Immature natural killer cell (primary cell): ENCODE measurements around the gene RASL10B. TPM values are rescaled to one million over a fixed set of nuclear protein-coding genes. Genes with fewer than 3 reads are reported as not detected.

Experiments
- DNase-seq, 3 donors: peaks; one replicate each; pipeline ENCODE4 v3.0.0; 2022; ENCODE audit warnings: mixed read lengths in 1 of 3
- H3K27ac Mint-ChIP-seq, 6 donors: one replicate each; pipeline ENCODE4 v1.8.0; 2020; ENCODE audit warnings: mixed read lengths in 6 of 6, mild to moderate bottlenecking in 5 of 6, inconsistent platforms in 4 of 6, moderate library complexity in 3 of 6
- H3K27me3 Mint-ChIP-seq, 3 donors: one replicate each; pipeline ENCODE4 v1.8.0; 2020 to 2021; ENCODE audit warnings: low read depth in 3 of 3, mild to moderate bottlenecking in 3 of 3, mixed read lengths in 3 of 3, moderate library complexity in 3 of 3, inconsistent platforms in 1 of 3
- H3K36me3 Mint-ChIP-seq, 3 donors: one replicate each; pipeline ENCODE4 v1.8.0; 2020; ENCODE audit warnings: mixed read lengths in 3 of 3, inconsistent platforms in 2 of 3, mild to moderate bottlenecking in 2 of 3
- H3K4me1 Mint-ChIP-seq, 2 donors: one replicate each; pipeline ENCODE4 v1.8.0; 2020; ENCODE audit warnings: inconsistent platforms in 2 of 2, mild to moderate bottlenecking in 2 of 2, mixed read lengths in 2 of 2, moderate library complexity in 1 of 2
- H3K4me3 Mint-ChIP-seq, 5 donors: one replicate each; pipeline ENCODE4 v1.8.0; 2020; ENCODE audit warnings: mild to moderate bottlenecking in 5 of 5, mixed read lengths in 5 of 5, inconsistent platforms in 3 of 5, moderate library complexity in 3 of 5
- H3K9me3 Mint-ChIP-seq, 6 donors: one replicate each; pipeline ENCODE4 v1.8.0; 2020; ENCODE audit warnings: mild to moderate bottlenecking in 6 of 6, mixed read lengths in 6 of 6, inconsistent platforms in 4 of 6, moderate library complexity in 3 of 6
- polyA plus RNA-seq, 3 donors: library from polyadenylated mRNA; unstranded; fragments of 300-500 nt; fragmentation: Illumina TruSeq; gene quantifications; one replicate each; pipeline ENCODE4 v1.2.3, GENCODE V29; 2021

RASL10B gene
- polyA plus RNA-seq, 3 donors from 2014 or later = not detected

DNA sequence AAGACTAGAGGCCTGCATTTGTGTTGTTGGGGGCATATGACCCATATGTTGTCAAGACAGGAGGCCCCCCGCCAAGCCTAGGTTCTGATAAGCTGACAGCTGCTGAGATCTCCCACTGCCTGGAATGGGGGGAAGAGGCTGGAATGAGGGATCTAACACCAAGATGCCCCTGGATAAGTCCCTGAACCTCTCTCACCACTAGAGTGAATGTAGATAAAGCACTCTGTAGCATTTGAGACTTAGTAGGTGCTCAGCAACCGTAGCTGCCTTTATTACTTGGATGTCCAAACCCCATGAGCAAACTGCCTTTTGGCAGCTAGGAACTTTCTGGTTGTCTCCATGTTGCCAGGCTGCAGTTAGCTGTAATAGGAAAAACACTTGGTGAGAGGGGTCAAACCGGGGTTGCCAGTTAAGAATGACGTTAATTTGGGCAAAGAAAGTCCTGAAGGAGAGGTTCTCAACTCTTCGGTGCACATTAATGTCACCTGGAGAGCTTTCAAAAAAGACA is 4.4 kb upstream of the RASL10B start:
- no peaks in the 10 kb centered on the region for H3K9me3 Mint-ChIP-seq
- no peak overlapping the region for H3K4me3 Mint-ChIP-seq
- H3K4me1 Mint-ChIP-seq = peaks cover 11 to 12% of the 10 kb centered on the region in 2 donors
- peaks cover 1 to 3% (median 2%) of the 10 kb centered on the region in 3 donors for H3K27me3 Mint-ChIP-seq
- H3K36me3 Mint-ChIP-seq = peaks cover 32 to 57% (median 45%) of the 10 kb centered on the region in 3 donors
- H3K27ac Mint-ChIP-seq = no peak overlapping the region
- DNase-seq = no peak

DNA sequence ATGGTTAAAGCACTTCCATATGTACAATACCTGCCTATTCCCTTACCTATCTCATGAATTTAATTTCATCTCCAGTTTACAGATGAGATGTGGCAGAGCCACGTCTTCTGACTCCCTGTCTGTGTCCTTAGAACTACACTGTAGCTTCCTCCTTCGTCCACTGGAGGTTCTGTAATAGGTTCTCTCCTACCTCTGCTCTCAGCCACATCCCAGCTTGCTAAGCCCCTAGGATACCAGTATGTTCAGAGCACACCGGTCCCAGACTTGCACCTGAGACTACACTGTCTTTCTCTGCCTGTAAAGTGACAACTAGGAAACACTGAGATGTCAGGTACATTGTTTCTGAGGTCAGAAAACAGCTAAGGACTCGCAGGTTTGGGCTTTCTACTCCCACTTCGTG is 3.8 kb upstream of the RASL10B start:
- H3K9me3 Mint-ChIP-seq = no peaks in the 10 kb centered on the region
- H3K4me3 Mint-ChIP-seq = no peak overlapping the region
- peaks cover 32 to 57% (median 45%) of the 10 kb centered on the region in 3 donors for H3K36me3 Mint-ChIP-seq
- peaks cover 12 to 14% of the 10 kb centered on the region in 2 donors for H3K4me1 Mint-ChIP-seq
- DNase-seq = no peak
- H3K27me3 Mint-ChIP-seq = peaks cover 1 to 3% (median 2%) of the 10 kb centered on the region in 3 donors
- no peak overlapping the region for H3K27ac Mint-ChIP-seq

DNA sequence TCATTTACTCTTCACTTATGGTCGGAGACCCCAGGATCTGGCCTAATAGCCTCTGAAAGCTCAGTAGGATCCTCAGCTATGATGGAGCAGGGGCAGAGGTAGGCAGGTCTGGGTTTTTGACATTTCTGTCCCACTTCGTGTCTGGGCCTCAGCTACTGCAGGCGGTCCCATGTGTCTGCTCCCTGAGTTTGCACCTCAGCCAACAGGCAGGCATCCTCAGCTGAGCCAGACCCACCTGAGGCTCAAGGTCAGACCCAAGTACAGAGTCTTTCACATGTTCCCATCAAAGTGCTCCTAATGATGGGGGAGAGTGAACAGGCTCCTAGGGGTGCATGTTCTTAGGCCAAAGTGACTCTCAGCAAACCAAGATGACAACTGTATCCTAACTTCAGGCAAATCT is 2.9 kb upstream of the RASL10B start:
- Mint-ChIP-seq H3K27ac (no peak overlapping the region), H3K4me3 (no peak overlapping the region), H3K36me3 (peaks cover 29 to 50% (median 43%) of the 10 kb centered on the region in 3 donors), H3K27me3 (peaks cover 1 to 3% (median 2%) of the 10 kb centered on the region in 3 donors), H3K4me1 (peaks cover 12 to 16% of the 10 kb centered on the region in 2 donors), H3K9me3 (no peaks in the 10 kb centered on the region)
- DNase-seq = no peak

DNA sequence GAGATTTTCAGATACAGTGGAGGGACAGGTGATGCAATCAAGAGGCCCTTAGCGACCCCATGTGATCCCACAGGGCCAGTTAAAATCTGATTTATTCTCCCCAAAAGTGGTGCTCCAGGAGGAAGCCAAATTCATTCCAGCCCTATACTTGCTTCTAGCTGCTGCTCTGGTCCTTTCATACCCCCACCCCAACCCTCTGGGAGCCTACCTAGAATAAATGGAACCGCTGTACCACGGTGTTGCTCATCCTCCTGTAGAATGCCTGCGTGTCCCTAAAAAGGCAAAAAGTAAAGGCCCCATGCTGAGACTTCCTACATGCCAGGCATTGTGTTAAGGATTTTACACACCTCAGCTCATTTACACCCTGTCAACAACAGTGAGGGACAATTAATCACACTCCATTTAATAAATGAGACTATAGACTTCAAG is 2.0 kb upstream of the RASL10B start:
- H3K36me3 Mint-ChIP-seq = peaks cover 24 to 41% (median 35%) of the 10 kb centered on the region in 3 donors
- peak overlapping the region in 4 of 5 donors; percentile 9 to 63 (median 52) for H3K4me3 Mint-ChIP-seq
- no peak for DNase-seq
- no peak overlapping the region for H3K27ac Mint-ChIP-seq
- no peaks in the 10 kb centered on the region for H3K9me3 Mint-ChIP-seq
- H3K4me1 Mint-ChIP-seq = peaks cover 12 to 16% of the 10 kb centered on the region in 2 donors
- H3K27me3 Mint-ChIP-seq = peaks cover 1 to 3% (median 2%) of the 10 kb centered on the region in 3 donors

DNA sequence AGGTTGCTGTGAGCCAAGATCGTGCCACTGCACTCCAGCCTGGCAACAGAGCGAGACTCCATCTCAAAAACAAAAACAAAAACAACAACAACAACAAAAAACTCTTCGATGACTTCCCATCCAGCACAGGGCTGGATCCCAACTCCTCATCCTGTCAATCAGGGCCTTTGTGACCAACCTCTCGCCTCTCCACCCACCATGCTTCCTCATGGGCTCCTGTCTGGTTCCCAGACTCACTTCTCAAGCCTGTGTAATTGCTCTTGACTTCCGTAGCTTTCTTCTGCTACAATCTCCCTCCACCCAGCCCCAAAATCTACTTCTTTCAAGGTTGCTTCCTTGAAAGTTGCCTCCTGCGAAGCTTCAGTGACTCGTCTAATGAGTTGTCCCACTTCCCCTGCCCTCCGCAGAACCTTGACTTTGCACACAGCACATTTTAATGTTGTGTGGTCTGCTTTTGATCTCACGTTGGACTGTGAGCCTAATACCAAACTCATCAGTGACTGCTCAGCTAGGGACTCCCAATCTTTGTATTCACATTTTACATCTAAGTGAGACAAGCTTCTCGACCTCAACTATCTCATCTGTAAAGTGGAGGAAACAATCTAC is 936 bp upstream of the RASL10B start:
- peak overlapping the region; percentile 76 to 85 (median 81) for H3K4me3 Mint-ChIP-seq
- peaks cover 13 to 31% (median 24%) of the 10 kb centered on the region in 3 donors for H3K36me3 Mint-ChIP-seq

DNA sequence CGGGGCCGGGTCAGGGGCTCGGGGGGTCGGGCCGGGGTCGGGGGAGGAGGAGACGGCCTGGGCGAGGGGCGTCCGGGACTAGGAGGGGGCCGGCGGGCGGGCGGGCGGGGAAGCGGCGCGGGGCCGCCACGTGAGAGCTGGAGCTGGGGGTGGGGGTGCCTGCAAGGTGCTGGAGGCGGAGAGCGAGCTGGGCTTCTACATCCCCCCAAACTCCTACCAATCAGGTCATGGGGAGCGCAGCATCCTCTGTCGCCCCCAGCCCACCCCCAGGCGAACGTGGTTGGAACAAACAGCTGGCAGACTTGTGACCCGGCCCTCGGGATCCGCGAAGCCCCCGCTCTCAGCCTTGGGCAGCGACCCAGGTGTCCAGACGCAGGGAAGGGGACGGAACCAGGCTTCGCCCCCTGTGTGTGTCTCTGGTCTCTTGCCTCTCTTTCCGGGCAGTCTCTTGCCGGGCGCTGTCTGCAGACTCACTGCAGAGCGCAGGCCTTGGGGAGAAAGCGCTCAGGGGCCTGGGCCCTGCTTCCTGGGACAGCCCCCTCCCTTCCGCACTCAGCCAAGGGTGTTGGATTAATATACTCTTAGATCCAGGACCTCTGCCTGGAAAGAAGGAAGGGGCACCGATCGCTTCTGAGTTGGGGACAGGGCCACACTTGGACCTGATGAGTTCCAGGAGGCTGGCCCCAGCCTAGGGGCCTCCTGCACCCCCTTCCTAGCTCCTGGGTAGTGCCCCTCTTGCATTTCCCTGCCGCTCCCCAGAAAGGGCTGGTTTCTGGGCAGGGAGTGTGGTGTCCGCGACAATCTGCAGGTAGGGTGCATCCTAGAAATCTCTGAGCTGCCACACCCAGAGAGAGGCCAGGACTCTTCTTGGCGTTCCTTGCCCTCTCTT is 722 bp downstream of the RASL10B start:
- no peak for DNase-seq
- H3K36me3 Mint-ChIP-seq = peaks cover 9 to 25% (median 20%) of the 10 kb centered on the region in 3 donors
- no peaks in the 10 kb centered on the region for H3K9me3 Mint-ChIP-seq
- H3K27ac Mint-ChIP-seq = peak overlapping the region in 2 of 6 donors; percentile 12 to 50
- peak overlapping the region; percentile 63 to 80 (median 72) for H3K4me3 Mint-ChIP-seq
- H3K27me3 Mint-ChIP-seq = peaks cover 0 to 3% (median 2%) of the 10 kb centered on the region in 3 donors
- H3K4me1 Mint-ChIP-seq = peaks cover 12 to 16% of the 10 kb centered on the region in 2 donors

More for the DNA sequence above, 936 bp upstream of the RASL10B start:
- Mint-ChIP-seq H3K27me3 (peaks cover 1 to 3% (median 2%) of the 10 kb centered on the region in 3 donors), H3K9me3 (no peaks in the 10 kb centered on the region), H3K27ac (no peak overlapping the region), H3K4me1 (peaks cover 12 to 16% of the 10 kb centered on the region in 2 donors)
- no peak for DNase-seq

DNA sequence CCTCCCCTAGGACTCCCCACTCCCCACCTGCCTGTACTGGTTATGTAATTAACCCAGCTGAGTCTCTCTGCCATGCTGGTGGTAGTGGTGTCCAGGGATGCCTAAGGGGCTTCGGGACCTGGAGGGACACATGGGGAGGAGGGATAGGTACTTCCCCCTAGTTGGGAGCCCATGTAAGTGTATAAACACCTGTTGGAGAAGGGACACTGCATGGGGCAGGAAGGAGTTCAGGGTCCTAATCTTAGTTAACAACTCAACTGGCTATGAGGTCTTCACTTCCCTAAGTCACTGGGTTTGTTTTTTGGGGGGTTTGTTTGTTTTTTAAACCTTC is 1.3 kb downstream of the RASL10B start:
- Mint-ChIP-seq H3K36me3 (peaks cover 5 to 19% (median 13%) of the 10 kb centered on the region in 3 donors), H3K27ac (peak overlapping the region in 2 of 6 donors; percentile 7 to 26), H3K27me3 (peaks cover 2 to 3% (median 2%) of the 10 kb centered on the region in 3 donors), H3K4me3 (peak overlapping the region; percentile 27 to 80 (median 72)), H3K4me1 (peaks cover 12 to 16% of the 10 kb centered on the region in 2 donors), H3K9me3 (no peaks in the 10 kb centered on the region)
- DNase-seq = no peak

DNA sequence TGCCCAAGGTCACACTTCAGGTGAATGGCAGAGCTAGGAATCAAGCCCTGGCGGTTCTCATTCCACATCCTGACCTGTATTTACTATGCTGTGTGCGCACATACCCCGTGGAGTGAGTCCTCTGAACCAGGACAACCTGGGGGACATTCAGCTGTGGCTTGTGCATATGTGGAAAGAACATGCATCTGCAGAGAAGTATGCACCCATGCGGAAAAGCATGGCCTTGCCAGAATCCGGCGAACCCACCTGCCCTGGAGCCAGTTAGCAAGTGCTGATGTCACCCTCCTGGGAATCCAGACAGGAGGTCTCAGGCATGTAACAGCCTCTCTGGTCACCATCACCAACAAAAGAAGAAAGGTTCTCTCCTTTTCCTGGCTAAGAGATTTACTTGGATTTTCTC is 1.9 kb downstream of the RASL10B start:
- Mint-ChIP-seq H3K27me3 (peaks cover 2 to 3% (median 2%) of the 10 kb centered on the region in 3 donors), H3K36me3 (peaks cover 0 to 18% (median 9%) of the 10 kb centered on the region in 3 donors), H3K9me3 (no peaks in the 10 kb centered on the region), H3K27ac (peak overlapping the region in 1 of 6 donors; percentile 26), H3K4me3 (peak overlapping the region in 3 of 5 donors; percentile 27 to 76 (median 72)), H3K4me1 (peaks cover 12 to 16% of the 10 kb centered on the region in 2 donors)
- no peak for DNase-seq

DNA sequence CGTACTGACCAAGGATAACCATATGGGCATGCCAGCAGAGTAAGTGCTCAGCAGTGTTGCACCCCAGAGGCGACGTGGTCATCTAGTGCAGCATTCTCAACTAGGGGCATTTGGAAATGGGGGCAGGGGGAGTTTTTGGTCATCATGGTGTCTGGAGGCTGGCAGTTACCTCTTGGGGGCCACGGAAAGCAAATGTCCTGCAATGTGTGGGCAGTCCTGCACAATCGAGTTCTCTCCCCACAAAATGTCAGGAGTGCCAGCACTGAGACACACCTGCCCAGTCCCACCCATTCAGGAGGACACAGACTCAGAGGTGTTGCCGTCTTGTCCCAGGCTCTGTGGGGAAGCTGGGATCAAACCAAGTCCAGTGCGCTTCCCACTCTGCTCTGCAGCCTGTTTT is 3.0 kb downstream of the RASL10B start:
- peaks cover 0 to 4% (median 2%) of the 10 kb centered on the region in 3 donors for H3K27me3 Mint-ChIP-seq
- no peak for DNase-seq
- H3K4me1 Mint-ChIP-seq = peaks cover 12 to 16% of the 10 kb centered on the region in 2 donors
- no peak overlapping the region for H3K4me3 Mint-ChIP-seq
- H3K9me3 Mint-ChIP-seq = no peaks in the 10 kb centered on the region
- peaks cover 0 to 13% (median 3%) of the 10 kb centered on the region in 3 donors for H3K36me3 Mint-ChIP-seq
- no peak overlapping the region for H3K27ac Mint-ChIP-seq

DNA sequence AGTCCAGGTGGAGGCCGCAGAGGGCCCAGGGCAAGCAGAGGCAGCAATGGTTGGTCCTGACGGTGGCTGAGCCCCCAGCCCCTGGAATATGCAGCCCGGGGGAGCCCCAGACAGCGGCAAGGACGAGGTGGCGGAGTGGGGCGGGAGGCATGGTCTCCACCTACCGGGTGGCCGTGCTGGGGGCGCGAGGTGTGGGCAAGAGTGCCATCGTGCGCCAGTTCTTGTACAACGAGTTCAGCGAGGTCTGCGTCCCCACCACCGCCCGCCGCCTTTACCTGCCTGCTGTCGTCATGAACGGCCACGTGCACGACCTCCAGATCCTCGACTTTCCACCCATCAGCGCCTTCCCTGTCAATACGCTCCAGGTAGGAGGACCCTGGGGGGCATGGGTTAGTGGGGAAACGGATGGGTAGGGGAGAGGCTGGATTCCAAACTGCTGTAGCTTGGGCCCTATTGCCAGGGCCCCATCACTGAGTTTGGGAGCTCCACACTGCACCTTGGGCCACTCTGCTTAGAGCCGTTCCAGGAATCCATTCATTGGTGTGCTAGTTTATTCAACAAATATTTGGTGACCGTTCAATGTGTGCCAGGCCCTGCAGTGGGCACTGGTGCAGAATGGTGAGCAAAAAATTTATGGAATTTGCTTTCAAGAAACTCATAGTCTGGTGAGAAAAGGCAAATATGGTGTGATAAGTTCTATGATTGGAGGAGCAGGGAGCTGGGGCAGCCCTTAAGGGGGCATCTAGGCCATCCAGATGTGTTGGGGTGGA is 3.8 kb downstream of the RASL10B start:
- no peak overlapping the region for H3K27ac Mint-ChIP-seq
- H3K4me1 Mint-ChIP-seq = peaks cover 11 to 16% of the 10 kb centered on the region in 2 donors
- H3K4me3 Mint-ChIP-seq = no peak overlapping the region
- H3K36me3 Mint-ChIP-seq = peaks cover 0 to 8% (median 3%) of the 10 kb centered on the region in 3 donors
- no peaks in the 10 kb centered on the region for H3K9me3 Mint-ChIP-seq
- DNase-seq = no peak
- H3K27me3 Mint-ChIP-seq = peaks cover 0 to 9% (median 2%) of the 10 kb centered on the region in 3 donors

DNA sequence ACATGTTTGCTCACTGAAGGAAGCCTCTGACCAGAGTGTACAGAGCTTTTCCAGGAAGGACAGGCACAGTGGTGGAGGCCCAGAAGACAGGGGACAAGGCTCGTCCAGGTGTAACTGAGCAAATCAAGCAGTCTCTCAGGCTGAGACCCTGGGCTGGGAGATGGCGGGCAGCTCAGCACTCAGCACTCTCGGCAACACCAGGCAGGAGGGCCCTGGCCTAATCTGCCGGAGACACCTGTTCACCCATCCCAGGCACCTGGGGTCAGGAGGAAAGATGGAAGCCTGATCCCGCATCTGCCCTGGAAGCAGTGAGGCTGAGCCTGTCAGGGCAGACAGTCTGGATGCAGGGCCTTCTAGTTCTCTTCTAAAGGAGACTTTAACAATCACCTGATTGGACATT is 4.8 kb downstream of the RASL10B start:
- H3K4me1 Mint-ChIP-seq = peaks cover 1 to 10% of the 10 kb centered on the region in 2 donors
- no peaks in the 10 kb centered on the region for H3K9me3 Mint-ChIP-seq
- H3K4me3 Mint-ChIP-seq = no peak overlapping the region
- no peak for DNase-seq
- H3K27ac Mint-ChIP-seq = no peak overlapping the region
- H3K36me3 Mint-ChIP-seq = no peaks in the 10 kb centered on the region
- H3K27me3 Mint-ChIP-seq = peaks cover 0 to 10% (median 2%) of the 10 kb centered on the region in 3 donors

DNA sequence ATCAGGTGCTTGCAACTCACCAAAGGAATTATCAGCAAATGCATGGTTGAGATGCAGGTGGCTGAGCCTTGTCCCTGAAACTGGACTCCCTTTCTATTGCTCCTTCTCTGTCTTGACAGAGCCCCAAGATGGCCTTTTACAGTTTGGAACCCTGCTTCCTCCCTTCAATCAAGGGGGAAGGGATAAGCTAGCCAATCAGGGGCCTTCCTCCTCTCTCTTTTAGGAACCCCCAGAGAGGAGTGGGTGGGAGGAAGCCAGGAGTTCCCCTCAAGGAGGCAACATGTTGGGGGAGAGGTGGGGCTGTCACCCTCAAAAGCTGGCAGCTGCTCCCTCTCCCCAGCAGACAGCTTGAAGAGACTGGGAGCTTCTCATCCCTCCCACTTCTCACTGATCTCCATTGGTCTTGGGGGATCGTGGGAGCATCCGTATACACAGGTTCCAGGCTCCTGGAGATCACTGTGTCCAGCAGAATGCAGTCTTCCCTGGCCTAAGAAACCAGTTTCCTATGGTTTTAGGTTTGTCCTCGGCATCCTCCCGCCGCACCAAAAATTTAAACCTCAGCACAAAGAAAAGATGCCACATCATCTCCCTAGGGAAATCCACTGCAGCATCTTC is 7.2 kb downstream of the RASL10B start:
- peaks cover 5 to 10% of the 10 kb centered on the region in 2 donors for H3K4me1 Mint-ChIP-seq
- H3K36me3 Mint-ChIP-seq = no peaks in the 10 kb centered on the region
- H3K27me3 Mint-ChIP-seq = peaks cover 5 to 11% (median 9%) of the 10 kb centered on the region in 3 donors
- H3K4me3 Mint-ChIP-seq = no peak overlapping the region
- DNase-seq = no peak
- H3K27ac Mint-ChIP-seq = no peak overlapping the region
- no peaks in the 10 kb centered on the region for H3K9me3 Mint-ChIP-seq

DNA sequence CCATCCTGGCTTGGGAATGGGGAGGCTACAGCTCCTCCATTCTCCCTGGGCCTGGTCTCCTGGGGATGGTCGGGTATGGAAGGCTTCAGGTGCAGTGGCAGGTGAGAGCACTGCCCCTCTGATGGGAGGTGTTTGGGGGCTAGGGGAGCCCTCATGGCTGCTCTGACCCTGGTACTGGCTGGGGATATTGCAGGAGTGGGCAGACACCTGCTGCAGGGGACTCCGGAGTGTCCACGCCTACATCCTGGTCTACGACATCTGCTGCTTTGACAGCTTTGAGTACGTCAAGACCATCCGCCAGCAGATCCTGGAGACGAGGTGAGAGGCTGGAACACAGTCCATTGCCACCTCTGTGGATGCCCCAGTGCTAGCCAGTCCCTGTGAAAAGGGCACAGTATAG is 8.8 kb downstream of the RASL10B start:
- H3K9me3 Mint-ChIP-seq = no peaks in the 10 kb centered on the region
- H3K36me3 Mint-ChIP-seq = no peaks in the 10 kb centered on the region
- no peak overlapping the region for H3K4me3 Mint-ChIP-seq
- H3K27me3 Mint-ChIP-seq = peaks cover 6 to 15% (median 11%) of the 10 kb centered on the region in 3 donors
- no peak overlapping the region for H3K27ac Mint-ChIP-seq
- no peak for DNase-seq
- H3K4me1 Mint-ChIP-seq = peaks cover 5 to 10% of the 10 kb centered on the region in 2 donors
